ENCODE results near the gene CCDC27. TPM values are rescaled to one million over a fixed set of nuclear protein-coding genes. Genes with fewer than 3 reads are reported as not detected.

Gene CCDC27
- total RNA-seq, 1 donor from 2014 or later = not detected

- no peaks in the 10 kb centered on the region for H3K27me3 Mint-ChIP-seq (ENCODE audit: low read depth, unreplicated experiment)
- no peak for FAIRE-seq
Observed at GRCh38 chr1:3787349-3787715, 35.1 kb downstream of the CCDC27 start.

DNA sequence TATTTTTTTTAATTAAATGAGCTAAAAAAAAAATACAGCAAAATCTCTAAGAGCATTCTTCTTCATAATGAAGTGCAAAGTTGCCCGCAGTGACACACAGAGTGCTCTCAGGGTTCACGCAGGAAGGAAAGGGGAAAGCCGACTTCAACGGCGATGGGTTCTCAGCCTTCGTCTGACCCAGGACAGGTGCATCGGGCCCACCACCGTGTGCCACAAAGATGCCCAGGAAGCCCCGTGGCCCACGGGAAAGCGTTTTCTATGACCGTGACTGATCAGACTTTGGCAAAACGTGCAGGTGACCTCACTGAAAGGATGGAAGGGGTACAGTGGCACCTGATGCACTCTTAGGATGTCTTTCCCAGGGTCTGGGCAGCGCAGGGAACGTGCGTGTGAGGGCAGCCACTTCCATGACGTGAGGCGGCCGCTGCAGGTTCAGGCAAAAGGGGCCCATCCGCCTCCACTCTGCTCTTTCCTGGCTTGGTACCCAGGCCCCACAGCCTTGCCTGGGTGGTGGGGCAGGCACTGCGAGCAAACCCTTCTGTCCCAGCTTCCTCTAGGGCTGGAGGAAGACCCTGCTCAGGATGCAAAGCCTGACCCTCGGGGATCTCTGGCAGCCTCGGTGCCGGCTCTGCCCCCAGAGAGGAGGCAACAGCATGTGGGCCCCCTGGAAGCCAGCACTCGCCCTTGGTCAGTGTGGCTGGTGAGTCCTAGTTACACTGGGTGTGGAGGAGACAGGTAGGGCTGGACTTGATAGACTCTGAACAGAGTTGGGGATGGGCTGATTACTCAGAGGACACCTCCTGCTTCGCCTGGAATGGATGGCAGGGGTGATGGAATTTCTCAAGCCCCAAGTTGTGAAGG, 35.7 kb downstream of the CCDC27 start:
- peaks cover 15% of the 10 kb centered on the region for H3K36me3 Mint-ChIP-seq (ENCODE audit: low read depth, unreplicated experiment)
- H3K4me3 Mint-ChIP-seq (ENCODE audit: unreplicated experiment) = no peak overlapping the region
- Histone ChIP-seq H3K27me3 (ENCODE audit: insufficient read depth, low read length) (no peaks in the 10 kb centered on the region), H4K20me1 (ENCODE audit: insufficient read depth, low read length) (peaks cover 77% of the 10 kb centered on the region), H3K4me3 (ENCODE audit: insufficient read depth, low read depth, low read length) (no peak overlapping the region), H3K9me3 (ENCODE audit: insufficient read depth, low read depth, low read length) (no peaks in the 10 kb centered on the region), H3K4me2 (ENCODE audit: low read length) (no peak overlapping the region), H3K27ac (ENCODE audit: low read depth, low read length) (no peak overlapping the region), H3K9ac (ENCODE audit: low read length) (no peak overlapping the region), H3K36me3 (ENCODE audit: insufficient read depth, low read length) (peaks cover 7% of the 10 kb centered on the region), H2AFZ (ENCODE audit: low read depth, low read length) (no peak overlapping the region), H3K4me1 (ENCODE audit: insufficient read depth, low read length) (no peaks in the 10 kb centered on the region), H3K79me2 (ENCODE audit: insufficient read depth, low read length) (peaks cover 54% of the 10 kb centered on the region)
- H3K27me3 Mint-ChIP-seq (ENCODE audit: low read depth, unreplicated experiment) = no peaks in the 10 kb centered on the region
- no peak for DNase-seq (ENCODE audit: low read depth)
- H3K4me1 Mint-ChIP-seq (ENCODE audit: low read depth, unreplicated experiment) = peaks cover 7% of the 10 kb centered on the region
- no peaks in the 10 kb centered on the region for H3K9me3 Mint-ChIP-seq (ENCODE audit: unreplicated experiment)
- no peak for TF ChIP-seq EZH2 (IDR thresholded peaks at IDR 0.05; ENCODE audit: insufficient read depth, low read length)
- TF ChIP-seq, protein P1, sequence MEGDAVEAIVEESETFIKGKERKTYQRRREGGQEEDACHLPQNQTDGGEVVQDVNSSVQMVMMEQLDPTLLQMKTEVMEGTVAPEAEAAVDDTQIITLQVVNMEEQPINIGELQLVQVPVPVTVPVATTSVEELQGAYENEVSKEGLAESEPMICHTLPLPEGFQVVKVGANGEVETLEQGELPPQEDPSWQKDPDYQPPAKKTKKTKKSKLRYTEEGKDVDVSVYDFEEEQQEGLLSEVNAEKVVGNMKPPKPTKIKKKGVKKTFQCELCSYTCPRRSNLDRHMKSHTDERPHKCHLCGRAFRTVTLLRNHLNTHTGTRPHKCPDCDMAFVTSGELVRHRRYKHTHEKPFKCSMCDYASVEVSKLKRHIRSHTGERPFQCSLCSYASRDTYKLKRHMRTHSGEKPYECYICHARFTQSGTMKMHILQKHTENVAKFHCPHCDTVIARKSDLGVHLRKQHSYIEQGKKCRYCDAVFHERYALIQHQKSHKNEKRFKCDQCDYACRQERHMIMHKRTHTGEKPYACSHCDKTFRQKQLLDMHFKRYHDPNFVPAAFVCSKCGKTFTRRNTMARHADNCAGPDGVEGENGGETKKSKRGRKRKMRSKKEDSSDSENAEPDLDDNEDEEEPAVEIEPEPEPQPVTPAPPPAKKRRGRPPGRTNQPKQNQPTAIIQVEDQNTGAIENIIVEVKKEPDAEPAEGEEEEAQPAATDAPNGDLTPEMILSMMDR (IDR thresholded peaks at IDR 0.05; ENCODE audit: insufficient read depth, low read depth, low read length) = no peak
- FAIRE-seq = no peak
- H3K27ac Mint-ChIP-seq (ENCODE audit: unreplicated experiment) = no peak overlapping the region

More at GRCh38 chr1:3787349-3787715, 35.1 kb downstream of the CCDC27 start:
- H3K9me3 ChIP-seq (ENCODE audit: insufficient read depth, low read depth, low read length) = no peaks in the 10 kb centered on the region
- no peak overlapping the region for H3K9ac ChIP-seq (ENCODE audit: low read length)
- no peak overlapping the region for H2AFZ ChIP-seq (ENCODE audit: low read depth, low read length)
- H3K27ac Mint-ChIP-seq (ENCODE audit: unreplicated experiment) = no peak overlapping the region
- no peak for DNase-seq (ENCODE audit: low read depth)
- H3K36me3 Mint-ChIP-seq (ENCODE audit: low read depth, unreplicated experiment) = peaks cover 15% of the 10 kb centered on the region
- H3K79me2 ChIP-seq (ENCODE audit: insufficient read depth, low read length) = peaks cover 48% of the 10 kb centered on the region
- H4K20me1 ChIP-seq (ENCODE audit: insufficient read depth, low read length) = peaks cover 71% of the 10 kb centered on the region
- H3K4me1 ChIP-seq (ENCODE audit: insufficient read depth, low read length) = no peaks in the 10 kb centered on the region
- no peak overlapping the region for H3K4me3 ChIP-seq (ENCODE audit: insufficient read depth, low read depth, low read length)
- no peak overlapping the region for H3K4me2 ChIP-seq (ENCODE audit: low read length)
- peaks cover 7% of the 10 kb centered on the region for H3K4me1 Mint-ChIP-seq (ENCODE audit: low read depth, unreplicated experiment)
- H3K27me3 ChIP-seq (ENCODE audit: insufficient read depth, low read length) = no peaks in the 10 kb centered on the region
- TF ChIP-seq EZH2 (IDR thresholded peaks at IDR 0.05; ENCODE audit: insufficient read depth, low read length) = no peak
- TF ChIP-seq, protein P1 (IDR thresholded peaks at IDR 0.05; ENCODE audit: insufficient read depth, low read depth, low read length) = no peak
- H3K9me3 Mint-ChIP-seq (ENCODE audit: unreplicated experiment) = no peaks in the 10 kb centered on the region
- no peak overlapping the region for H3K27ac ChIP-seq (ENCODE audit: low read depth, low read length)
- peaks cover 12% of the 10 kb centered on the region for H3K36me3 ChIP-seq (ENCODE audit: insufficient read depth, low read length)
- no peak overlapping the region for H3K4me3 Mint-ChIP-seq (ENCODE audit: unreplicated experiment)
